IPS-15b (cell line): ENCODE data around the gene CIRBP.
A peak's percentile ranks its signal among the peaks of the same experiment; 100 is the strongest.

ENCODE experiments used
- H3K27me3 ChIP-seq: one replicate; pipeline ENCODE4 v1.6.1; 2013; ENCODE audit warnings: low read length; ENCODE audit not compliant: control insufficient read depth, insufficient read depth
- H3K36me3 ChIP-seq: one replicate; pipeline ENCODE4 v1.6.1; 2013; ENCODE audit warnings: low read length; ENCODE audit not compliant: control insufficient read depth, insufficient read depth
- H3K4me1 ChIP-seq: one replicate; pipeline ENCODE4 v1.6.1; 2013; ENCODE audit warnings: mild to moderate bottlenecking, low read length; ENCODE audit not compliant: control insufficient read depth, insufficient read depth
- H3K4me3 ChIP-seq: one replicate; pipeline ENCODE4 v1.5.1; 2013; ENCODE audit warnings: low read depth, low read length
- H3K9ac ChIP-seq: one replicate; pipeline ENCODE4 v1.6.1; 2013; ENCODE audit warnings: low read depth, mild to moderate bottlenecking, low read length
- H3K9me3 ChIP-seq: one replicate; pipeline ENCODE4 v1.6.1; 2013; ENCODE audit warnings: mild to moderate bottlenecking, low read length; ENCODE audit not compliant: control insufficient read depth, insufficient read depth

The CIRBP gene

GRCh38 chr19:1290703-1291651 lies 21.8 kb downstream of the CIRBP start:
- Histone ChIP-seq H3K9ac (no peak overlapping the region), H3K27me3 (no peaks in the 10 kb centered on the region), H3K4me1 (no peaks in the 10 kb centered on the region), H3K9me3 (no peaks in the 10 kb centered on the region), H3K4me3 (no peak overlapping the region), H3K36me3 (no peaks in the 10 kb centered on the region)

GRCh38 chr19:1291761-1292418 lies 22.8 kb downstream of the CIRBP start:
- no peaks in the 10 kb centered on the region for H3K9me3 ChIP-seq
- H3K4me1 ChIP-seq: no peaks in the 10 kb centered on the region
- H3K36me3 ChIP-seq: no peaks in the 10 kb centered on the region
- no peaks in the 10 kb centered on the region for H3K27me3 ChIP-seq
- no peak overlapping the region for H3K4me3 ChIP-seq
- no peak overlapping the region for H3K9ac ChIP-seq

GRCh38 chr19:1292419-1293151 lies 23.5 kb downstream of the CIRBP start:
- Histone ChIP-seq H3K27me3 (no peaks in the 10 kb centered on the region), H3K4me3 (no peak overlapping the region), H3K4me1 (no peaks in the 10 kb centered on the region), H3K36me3 (no peaks in the 10 kb centered on the region), H3K9me3 (no peaks in the 10 kb centered on the region), H3K9ac (no peak overlapping the region)

- H3K9me3 ChIP-seq: no peaks in the 10 kb centered on the region
- no peak overlapping the region for H3K4me3 ChIP-seq
- no peaks in the 10 kb centered on the region for H3K4me1 ChIP-seq
- H3K27me3 ChIP-seq: no peaks in the 10 kb centered on the region
- no peak overlapping the region for H3K9ac ChIP-seq
- H3K36me3 ChIP-seq: no peaks in the 10 kb centered on the region
Measured at GRCh38 chr19:1293782-1294604, 24.9 kb downstream of the CIRBP start.

GRCh38 chr19:1294688-1295087 lies 25.6 kb downstream of the CIRBP start:
- H3K4me3 ChIP-seq: no peak overlapping the region
- no peak overlapping the region for H3K9ac ChIP-seq
- no peaks in the 10 kb centered on the region for H3K9me3 ChIP-seq
- no peaks in the 10 kb centered on the region for H3K27me3 ChIP-seq
- no peaks in the 10 kb centered on the region for H3K36me3 ChIP-seq
- no peaks in the 10 kb centered on the region for H3K4me1 ChIP-seq

- no peak overlapping the region for H3K9ac ChIP-seq
- H3K4me3 ChIP-seq: peak overlapping the region; percentile 45
Measured at GRCh38 chr19:1295169-1296012, 26.3 kb downstream of the CIRBP start.

GRCh38 chr19:1296078-1296477 lies 26.9 kb downstream of the CIRBP start:
- no peaks in the 10 kb centered on the region for H3K9me3 ChIP-seq
- H3K4me3 ChIP-seq: no peak overlapping the region
- no peaks in the 10 kb centered on the region for H3K27me3 ChIP-seq
- H3K9ac ChIP-seq: no peak overlapping the region
- H3K4me1 ChIP-seq: no peaks in the 10 kb centered on the region
- H3K36me3 ChIP-seq: no peaks in the 10 kb centered on the region

More at GRCh38 chr19:1295169-1296012, 26.3 kb downstream of the CIRBP start:
- Histone ChIP-seq H3K4me1 (no peaks in the 10 kb centered on the region), H3K27me3 (no peaks in the 10 kb centered on the region), H3K9me3 (no peaks in the 10 kb centered on the region), H3K36me3 (no peaks in the 10 kb centered on the region)

GRCh38 chr19:1296575-1297271 lies 27.6 kb downstream of the CIRBP start:
- no peaks in the 10 kb centered on the region for H3K27me3 ChIP-seq
- H3K9ac ChIP-seq: no peak overlapping the region
- no peaks in the 10 kb centered on the region for H3K4me1 ChIP-seq
- H3K9me3 ChIP-seq: no peaks in the 10 kb centered on the region
- H3K4me3 ChIP-seq: no peak overlapping the region
- H3K36me3 ChIP-seq: no peaks in the 10 kb centered on the region

- Histone ChIP-seq H3K9ac (no peak overlapping the region), H3K9me3 (no peaks in the 10 kb centered on the region), H3K4me3 (no peak overlapping the region), H3K4me1 (no peaks in the 10 kb centered on the region), H3K36me3 (no peaks in the 10 kb centered on the region), H3K27me3 (no peaks in the 10 kb centered on the region)
Measured at GRCh38 chr19:1298235-1298634, 29.1 kb downstream of the CIRBP start.

GRCh38 chr19:1299801-1300200 lies 30.7 kb downstream of the CIRBP start:
- Histone ChIP-seq H3K4me1 (no peaks in the 10 kb centered on the region), H3K9me3 (no peaks in the 10 kb centered on the region)

More at GRCh38 chr19:1299801-1300200, 30.7 kb downstream of the CIRBP start:
- H3K4me3 ChIP-seq: no peak overlapping the region
- H3K36me3 ChIP-seq: no peaks in the 10 kb centered on the region
- no peaks in the 10 kb centered on the region for H3K27me3 ChIP-seq
- no peak overlapping the region for H3K9ac ChIP-seq
